ENCODE measurements around the gene CD300LF. TPM values are rescaled to one million over a fixed set of nuclear protein-coding genes. Genes with fewer than 3 reads are reported as not detected.

CD300LF gene
- total and polyA plus RNA-seq, 4 donors: 0.13 to 1.9 (median 1.0) TPM

DNA sequence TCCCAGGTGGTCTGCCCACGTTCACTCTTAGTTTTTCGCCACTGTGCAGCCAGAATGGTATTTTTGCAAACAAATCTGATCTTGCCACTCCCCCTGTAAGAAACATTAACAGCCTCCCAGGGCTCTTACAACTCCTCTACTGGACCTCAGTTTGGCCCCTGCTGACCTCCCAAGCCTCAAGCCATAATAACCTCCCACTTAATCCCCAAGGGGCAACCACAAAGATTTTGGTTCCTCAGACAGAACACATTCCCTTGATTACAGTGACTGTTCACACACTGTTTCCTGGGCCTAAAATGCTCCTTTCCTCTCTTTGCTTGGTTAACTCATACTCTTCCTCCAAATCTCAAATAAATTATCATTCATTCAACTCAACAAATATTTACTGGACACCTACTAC is 67.7 kb downstream of the CD300LF start:
- H3K36me3 ChIP-seq (ENCODE audit: control insufficient read depth in 4 of 4, insufficient read depth in 3 of 4, low read depth in 1 of 4, low read length in 3 of 4): no peaks in the 10 kb centered on the region
- H3K27me3 ChIP-seq (ENCODE audit: control insufficient read depth in 4 of 4, insufficient read depth in 4 of 4, low read length in 3 of 4): peaks cover 0 to 12% (median 3%) of the 10 kb centered on the region in 4 donors
- DNase-seq (ENCODE audit: low spot score): no peak
- no peak overlapping the region for H3K9ac ChIP-seq (ENCODE audit: low read depth in 1 of 2, low read length in 2 of 2)
- no peaks in the 10 kb centered on the region for H3K4me1 ChIP-seq (ENCODE audit: control insufficient read depth in 4 of 4, insufficient read depth in 4 of 4, low read length in 3 of 4)
- 68% methylated on average over 2 of the region's 2 CpGs for WGBS
- no peaks in the 10 kb centered on the region for H3K9me3 ChIP-seq (ENCODE audit: control insufficient read depth in 4 of 4, low read length in 3 of 4)
- no peak overlapping the region for H3K27ac ChIP-seq (ENCODE audit: low read depth in 1 of 2, low read length in 2 of 2)
- TF ChIP-seq RXRA (IDR thresholded peaks at IDR 0.05) (no peak), SP1 (IDR thresholded peaks at IDR 0.05) (no peak)
- H3K4me3 ChIP-seq (ENCODE audit: low read depth in 1 of 3, low read length in 3 of 3): no peak overlapping the region

DNA sequence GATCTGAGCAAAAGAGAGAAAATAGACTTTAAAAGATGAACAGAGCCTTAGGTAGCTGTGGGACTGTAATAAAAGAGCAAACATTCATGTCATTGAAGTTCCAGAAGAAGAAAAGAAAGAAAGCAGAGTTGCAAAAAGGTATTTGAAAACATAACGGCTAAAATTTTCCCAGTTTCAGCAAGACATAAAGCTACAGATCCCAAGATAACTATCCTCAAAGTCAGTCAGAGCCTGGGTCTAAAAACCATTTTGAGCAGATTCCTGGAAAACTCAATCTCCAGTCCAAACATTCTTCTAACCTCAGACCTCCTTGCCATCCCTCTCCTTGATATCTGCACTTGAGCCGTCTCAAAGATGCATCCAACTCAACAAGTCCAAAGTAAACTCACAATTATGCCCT is 68.3 kb downstream of the CD300LF start:
- 77% methylated on average over 2 of the region's 2 CpGs for WGBS
- H3K9ac ChIP-seq (ENCODE audit: low read depth in 1 of 2, low read length in 2 of 2): no peak overlapping the region
- H3K27me3 ChIP-seq (ENCODE audit: control insufficient read depth in 4 of 4, insufficient read depth in 4 of 4, low read length in 3 of 4): peaks cover 0 to 12% (median 1%) of the 10 kb centered on the region in 4 donors
- H3K4me3 ChIP-seq (ENCODE audit: low read depth in 1 of 3, low read length in 3 of 3): no peak overlapping the region
- no peak overlapping the region for H3K27ac ChIP-seq (ENCODE audit: low read depth in 1 of 2, low read length in 2 of 2)
- TF ChIP-seq EGR1 (IDR thresholded peaks at IDR 0.05; ENCODE audit: low read depth in 2 of 2): no peak
- TF ChIP-seq, protein P1, sequence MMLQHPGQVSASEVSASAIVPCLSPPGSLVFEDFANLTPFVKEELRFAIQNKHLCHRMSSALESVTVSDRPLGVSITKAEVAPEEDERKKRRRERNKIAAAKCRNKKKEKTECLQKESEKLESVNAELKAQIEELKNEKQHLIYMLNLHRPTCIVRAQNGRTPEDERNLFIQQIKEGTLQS (IDR thresholded peaks at IDR 0.05): no peak
- no peak for TF ChIP-seq RAD21 (IDR thresholded peaks at IDR 0.05)
- TF ChIP-seq, protein P2, sequence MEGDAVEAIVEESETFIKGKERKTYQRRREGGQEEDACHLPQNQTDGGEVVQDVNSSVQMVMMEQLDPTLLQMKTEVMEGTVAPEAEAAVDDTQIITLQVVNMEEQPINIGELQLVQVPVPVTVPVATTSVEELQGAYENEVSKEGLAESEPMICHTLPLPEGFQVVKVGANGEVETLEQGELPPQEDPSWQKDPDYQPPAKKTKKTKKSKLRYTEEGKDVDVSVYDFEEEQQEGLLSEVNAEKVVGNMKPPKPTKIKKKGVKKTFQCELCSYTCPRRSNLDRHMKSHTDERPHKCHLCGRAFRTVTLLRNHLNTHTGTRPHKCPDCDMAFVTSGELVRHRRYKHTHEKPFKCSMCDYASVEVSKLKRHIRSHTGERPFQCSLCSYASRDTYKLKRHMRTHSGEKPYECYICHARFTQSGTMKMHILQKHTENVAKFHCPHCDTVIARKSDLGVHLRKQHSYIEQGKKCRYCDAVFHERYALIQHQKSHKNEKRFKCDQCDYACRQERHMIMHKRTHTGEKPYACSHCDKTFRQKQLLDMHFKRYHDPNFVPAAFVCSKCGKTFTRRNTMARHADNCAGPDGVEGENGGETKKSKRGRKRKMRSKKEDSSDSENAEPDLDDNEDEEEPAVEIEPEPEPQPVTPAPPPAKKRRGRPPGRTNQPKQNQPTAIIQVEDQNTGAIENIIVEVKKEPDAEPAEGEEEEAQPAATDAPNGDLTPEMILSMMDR (IDR thresholded peaks at IDR 0.05; ENCODE audit: low read depth, low read length, missing input control): no peak
- no peak for TF ChIP-seq RXRA (IDR thresholded peaks at IDR 0.05)
- no peak for TF ChIP-seq FOXA1 (IDR thresholded peaks at IDR 0.05)
- TF ChIP-seq, protein P3, sequence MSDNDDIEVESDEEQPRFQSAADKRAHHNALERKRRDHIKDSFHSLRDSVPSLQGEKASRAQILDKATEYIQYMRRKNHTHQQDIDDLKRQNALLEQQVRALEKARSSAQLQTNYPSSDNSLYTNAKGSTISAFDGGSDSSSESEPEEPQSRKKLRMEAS (IDR thresholded peaks at IDR 0.05): no peak
- no peak for TF ChIP-seq HNF4A (conservative IDR thresholded peaks at IDR 0.05)
- no peaks in the 10 kb centered on the region for H3K4me1 ChIP-seq (ENCODE audit: control insufficient read depth in 4 of 4, insufficient read depth in 4 of 4, low read length in 3 of 4)
- H3K36me3 ChIP-seq (ENCODE audit: control insufficient read depth in 4 of 4, insufficient read depth in 3 of 4, low read depth in 1 of 4, low read length in 3 of 4): no peaks in the 10 kb centered on the region
- DNase-seq (ENCODE audit: low spot score): no peak
- no peaks in the 10 kb centered on the region for H3K9me3 ChIP-seq (ENCODE audit: control insufficient read depth in 4 of 4, low read length in 3 of 4)

Other genes with a start within 250 kb of the CD300LF start
- 10 to 100 TPM in 1 of 2 donors, 1 to 10 TPM in 1; 9.0 to 11.5 TPM for gene CD300A, start 246.3 kb downstream of the CD300LF start, total RNA-seq
- 1 to 10 TPM; 2.2 to 7.0 TPM for gene CD300A, start 246.3 kb downstream of the CD300LF start, polyA plus RNA-seq
- under 1 TPM; 0.08 to 0.33 TPM for gene CD300LB, start 181.4 kb downstream of the CD300LF start, total RNA-seq
- gene CD300LB, start 181.4 kb downstream of the CD300LF start, polyA plus RNA-seq: under 1 TPM in 1 of 2 donors, not detected in 1; 0.09 TPM
- 1 to 10 TPM in 1 of 2 donors, under 1 TPM in 1; 0.92 to 1.5 TPM for gene CD300C, start 166.8 kb downstream of the CD300LF start, total RNA-seq
- 1 to 10 TPM in 1 of 2 donors, under 1 TPM in 1; 0.17 to 1.2 TPM for gene CD300C, start 166.8 kb downstream of the CD300LF start, polyA plus RNA-seq
- under 1 TPM in 1 of 2 donors, not detected in 1; 0.47 TPM for gene CD300H, start 145.4 kb downstream of the CD300LF start, total RNA-seq
- not detected for gene CD300H, start 145.4 kb downstream of the CD300LF start, polyA plus RNA-seq
- gene CD300LD, start 120.6 kb downstream of the CD300LF start, total RNA-seq: under 1 TPM in 1 of 2 donors, not detected in 1; 0.08 TPM
- gene CD300LD, start 120.6 kb downstream of the CD300LF start, polyA plus RNA-seq: not detected
- gene CD300E, start 89.2 kb downstream of the CD300LF start, total RNA-seq: under 1 TPM; 0.47 to 0.75 TPM
- gene CD300E, start 89.2 kb downstream of the CD300LF start, polyA plus RNA-seq: under 1 TPM; 0.07 to 0.21 TPM
- 1 to 10 TPM; 5.1 to 5.3 TPM for gene RAB37, start 24.3 kb upstream of the CD300LF start, total RNA-seq
- gene RAB37, start 24.3 kb upstream of the CD300LF start, polyA plus RNA-seq: 1 to 10 TPM; 5.9 to 8.8 TPM
- gene NHERF1, start 35.7 kb upstream of the CD300LF start, total RNA-seq: 10 to 100 TPM; 38.1 to 84.1 TPM
- gene NHERF1, start 35.7 kb upstream of the CD300LF start, polyA plus RNA-seq: 100 to 1,000 TPM; 105 to 160 TPM
- gene NAT9, start 63.4 kb upstream of the CD300LF start, total RNA-seq: 10 to 100 TPM in 1 of 2 donors, 1 to 10 TPM in 1; 8.1 to 25.5 TPM
- gene NAT9, start 63.4 kb upstream of the CD300LF start, polyA plus RNA-seq: 10 to 100 TPM; 15.7 to 18.4 TPM
- gene GRIN2C, start 147.0 kb upstream of the CD300LF start, total RNA-seq: under 1 TPM in 1 of 2 donors, not detected in 1; 0.09 TPM
- gene GRIN2C, start 147.0 kb upstream of the CD300LF start, polyA plus RNA-seq: under 1 TPM; 0.03 to 0.10 TPM
- 1 to 10 TPM; 3.9 to 5.3 TPM for gene FDXR, start 160.1 kb upstream of the CD300LF start, total RNA-seq
- gene FDXR, start 160.1 kb upstream of the CD300LF start, polyA plus RNA-seq: 10 to 100 TPM in 1 of 2 donors, 1 to 10 TPM in 1; 3.9 to 10.1 TPM
- gene FADS6, start 180.7 kb upstream of the CD300LF start, total RNA-seq: 1 to 10 TPM in 1 of 2 donors, not detected in 1; 7.1 TPM
- gene FADS6, start 180.7 kb upstream of the CD300LF start, polyA plus RNA-seq: 1 to 10 TPM; 2.1 to 4.2 TPM
- gene USH1G, start 210.3 kb upstream of the CD300LF start, total RNA-seq: under 1 TPM in 1 of 2 donors, not detected in 1; under 0.01 TPM
- gene USH1G, start 210.3 kb upstream of the CD300LF start, polyA plus RNA-seq: not detected
- gene OTOP2, start 211.3 kb upstream of the CD300LF start, total RNA-seq: not detected
- not detected for gene OTOP2, start 211.3 kb upstream of the CD300LF start, polyA plus RNA-seq
- gene OTOP3, start 223.0 kb upstream of the CD300LF start, total RNA-seq: not detected
- gene OTOP3, start 223.0 kb upstream of the CD300LF start, polyA plus RNA-seq: not detected

Data from liver (tissue), 9 donors.